GM23248 (cell line): ENCODE results near the gene RNF214.

ENCODE experiments used
- EZH2 ChIP-seq: fragments of 200-600 bp; sonication (generic); IDR thresholded peaks from 2 replicates; pipeline ENCODE4 v1.6.1; 2018; ENCODE audit warnings: antibody characterized with exemption, mild to moderate bottlenecking; ENCODE audit not compliant: insufficient read depth, poor library complexity, severe bottlenecking
- EZH2phosphoT487 ChIP-seq: fragments of 200-600 bp; sonication (generic); IDR thresholded peaks from 2 replicates; pipeline ENCODE4 v1.6.1; 2018; ENCODE audit warnings: antibody characterized with exemption, moderate library complexity, mild to moderate bottlenecking, low read depth; ENCODE audit not compliant: insufficient read depth

DNA sequence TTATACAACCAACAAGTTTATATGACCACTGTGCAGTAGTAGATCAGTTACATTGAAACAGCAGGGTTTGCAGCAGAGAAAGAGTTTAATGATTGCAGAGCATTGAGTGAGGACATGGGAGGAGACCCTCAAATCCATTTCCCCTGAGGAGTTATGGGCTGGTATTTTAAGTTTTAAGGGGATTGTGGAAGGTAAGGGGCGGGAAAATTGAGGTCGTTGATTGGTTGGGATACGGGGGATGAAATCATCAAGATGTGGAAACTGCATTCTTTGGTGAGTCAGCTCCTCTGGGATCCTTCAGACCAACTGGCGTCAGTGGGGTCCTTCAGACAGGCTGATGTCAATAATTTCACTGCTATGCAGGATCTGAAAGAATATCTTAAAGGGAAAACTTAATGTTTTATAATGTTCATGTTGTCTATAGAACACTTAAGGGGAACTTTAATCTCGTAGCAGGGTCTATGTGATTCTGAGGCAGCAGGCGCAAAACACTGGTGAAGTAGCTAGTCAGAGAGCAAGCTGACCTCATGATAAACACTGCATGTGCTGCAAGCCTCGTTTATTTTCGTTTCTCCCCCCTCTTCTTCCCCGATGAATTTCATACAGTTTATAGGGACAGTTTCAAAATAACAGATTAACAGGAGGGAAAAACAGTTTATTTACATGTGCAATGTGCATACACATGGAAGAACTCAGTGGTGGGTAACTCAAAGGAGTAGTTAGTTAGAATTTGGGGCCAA, 41.2 kb downstream of the RNF214 start:
- TF ChIP-seq EZH2 (no peak), EZH2phosphoT487 (no peak)
